Measurements from ENCODE around the gene TMEM150C.
"Not testable (repeated sequence)": the region's sequence is repeated elsewhere in the genome, so short reads cannot be mapped to it uniquely, and the experiment has no call there.

The TMEM150C gene

DNA sequence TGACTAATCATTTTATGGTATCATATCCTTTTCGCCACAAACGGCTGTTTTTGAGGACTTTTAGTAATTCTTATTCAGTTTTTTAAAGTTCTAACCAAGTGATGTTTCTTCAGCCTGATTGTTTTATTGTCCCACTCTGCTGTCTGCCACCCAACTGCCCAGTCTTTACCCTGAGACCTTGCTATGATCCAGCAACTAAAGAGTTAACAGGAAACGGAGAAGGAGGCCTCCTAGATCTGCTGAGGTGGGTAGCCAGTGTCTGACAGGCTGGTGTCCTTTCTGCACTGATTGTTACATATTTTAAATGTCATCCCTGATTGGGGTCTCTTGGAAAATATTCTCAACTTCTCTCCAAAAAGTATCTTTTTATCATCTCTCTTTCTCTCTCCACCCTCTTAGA, 7.9 kb upstream of the TMEM150C start:
- in situ Hi-C loops (cut with MboI; ENCODE audit: low sequenced_read_pairs), result no loop called here

DNA sequence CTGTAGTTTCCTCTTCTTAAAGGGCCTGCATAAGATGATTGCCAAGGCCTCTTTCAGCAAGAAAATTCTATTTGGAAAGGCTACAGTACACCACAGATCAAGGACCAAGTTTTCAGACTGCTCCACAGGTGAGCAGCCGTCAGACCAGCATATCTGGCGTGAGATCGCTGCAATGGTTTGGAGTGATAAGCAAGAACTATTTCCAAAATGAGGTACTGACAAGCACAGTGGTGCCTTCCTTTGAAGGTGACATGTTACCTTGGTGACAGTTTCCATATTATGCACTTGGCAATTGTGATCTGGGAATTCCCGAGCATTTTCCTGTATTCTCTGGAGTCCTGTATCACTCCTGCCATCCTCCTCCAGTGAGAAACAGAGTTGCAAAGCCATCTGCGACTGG, 7.3 kb upstream of the TMEM150C start:
- in situ Hi-C loops (cut with MboI; ENCODE audit: low sequenced_read_pairs), result no loop called here

DNA sequence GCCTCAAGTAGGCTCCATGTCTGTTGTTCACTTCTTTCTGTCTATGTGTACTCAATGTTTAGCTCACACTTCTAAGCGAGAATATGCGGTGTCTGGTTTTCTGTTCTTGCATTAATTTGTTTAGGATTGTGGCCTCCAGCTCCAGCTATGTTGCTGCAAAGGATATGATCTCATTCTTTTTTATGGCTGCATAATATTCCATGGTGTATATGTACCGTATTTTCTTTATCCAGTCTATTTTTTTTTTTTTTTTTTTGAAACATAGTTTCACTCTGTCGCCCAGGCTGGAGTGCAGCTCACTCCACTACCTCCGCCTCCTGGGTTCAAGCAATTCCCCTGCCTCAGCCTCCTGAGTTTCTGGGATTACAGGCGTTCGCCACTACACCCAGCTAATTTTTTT, 5.7 kb upstream of the TMEM150C start:
- in situ Hi-C loops (cut with MboI; ENCODE audit: low sequenced_read_pairs), result no loop called here

DNA sequence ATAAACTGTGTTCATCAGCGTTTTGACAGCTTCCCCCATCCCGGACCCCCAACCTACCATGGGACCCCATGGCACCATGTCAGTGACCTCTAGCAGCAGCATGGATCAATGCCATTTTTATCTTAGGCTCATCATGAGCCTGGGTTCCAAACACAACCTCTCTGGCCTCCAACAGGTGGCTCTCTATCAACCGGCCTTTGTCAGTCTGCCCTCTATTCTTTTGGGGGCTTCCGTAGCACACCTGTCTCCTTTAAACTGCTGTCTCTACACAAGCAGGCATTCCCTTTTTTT, 721 bp upstream of the TMEM150C start:
- in situ Hi-C loops (cut with MboI; ENCODE audit: low sequenced_read_pairs), result no loop called here

DNA sequence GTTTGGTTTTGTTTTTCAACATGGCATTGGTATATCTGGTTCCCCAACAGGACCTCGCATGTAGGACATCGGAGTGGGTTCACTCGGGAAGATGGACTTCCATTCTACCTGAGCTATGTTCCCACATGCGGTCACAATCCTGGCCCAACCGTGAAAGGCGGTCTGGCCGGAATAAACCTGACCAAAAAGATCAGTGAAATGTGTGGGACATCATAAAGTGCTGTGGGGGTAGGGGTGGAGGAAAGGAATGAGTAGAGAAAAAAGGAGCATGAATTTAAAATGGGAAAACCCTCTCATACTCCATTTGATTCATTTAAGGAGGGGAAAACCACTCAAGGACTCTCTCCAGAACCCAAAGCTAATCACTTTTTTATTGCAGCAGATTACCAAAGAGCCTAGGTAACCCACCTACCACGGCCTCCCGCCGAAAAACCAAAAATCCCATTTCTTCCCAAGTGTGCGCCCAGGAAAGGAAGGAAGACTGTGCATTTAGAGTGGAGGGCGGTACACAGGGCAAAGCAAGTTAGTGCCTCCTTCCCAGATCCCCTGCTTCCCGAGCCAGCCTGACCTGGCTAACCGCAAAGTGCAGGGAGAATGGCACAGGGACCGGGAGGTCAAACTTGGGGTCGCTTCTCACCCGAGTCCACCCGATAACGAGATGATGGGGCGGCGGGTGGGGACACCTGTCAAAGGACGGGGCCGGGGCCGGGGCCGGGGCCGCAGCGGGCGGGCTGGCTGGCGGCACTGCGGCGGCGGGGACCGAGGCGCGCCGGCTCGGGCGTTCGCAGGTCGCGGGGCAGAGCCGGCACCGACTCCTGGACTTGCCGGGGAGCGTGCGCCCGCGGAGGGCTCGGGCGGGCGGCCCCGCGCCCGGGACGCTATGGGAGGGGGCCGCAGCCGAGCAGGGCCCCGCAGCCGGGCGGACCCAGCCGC, 669 bp downstream of the TMEM150C start:
- in situ Hi-C loops (cut with MboI; ENCODE audit: low sequenced_read_pairs), result no loop called here

DNA sequence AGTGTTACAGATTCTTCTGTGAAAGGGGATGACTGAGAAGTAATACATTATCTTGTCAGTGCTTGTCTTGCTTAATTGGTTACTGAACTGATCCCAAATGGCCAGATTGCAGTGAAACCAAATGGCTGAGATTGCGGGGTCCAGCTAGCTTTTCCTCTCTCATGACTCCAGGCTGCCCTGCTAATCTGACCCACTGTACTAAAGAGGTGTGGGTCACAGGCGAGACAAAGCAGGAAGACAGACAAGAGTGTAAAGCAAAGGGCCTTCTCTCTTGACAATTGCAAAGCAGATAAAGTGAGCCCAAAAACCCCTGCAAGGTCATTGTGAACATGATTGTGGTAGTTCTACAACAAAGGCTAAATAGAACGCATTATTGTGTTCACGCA, 2.1 kb downstream of the TMEM150C start:
- in situ Hi-C loops (cut with MboI; ENCODE audit: low sequenced_read_pairs), result no loop called here

DNA sequence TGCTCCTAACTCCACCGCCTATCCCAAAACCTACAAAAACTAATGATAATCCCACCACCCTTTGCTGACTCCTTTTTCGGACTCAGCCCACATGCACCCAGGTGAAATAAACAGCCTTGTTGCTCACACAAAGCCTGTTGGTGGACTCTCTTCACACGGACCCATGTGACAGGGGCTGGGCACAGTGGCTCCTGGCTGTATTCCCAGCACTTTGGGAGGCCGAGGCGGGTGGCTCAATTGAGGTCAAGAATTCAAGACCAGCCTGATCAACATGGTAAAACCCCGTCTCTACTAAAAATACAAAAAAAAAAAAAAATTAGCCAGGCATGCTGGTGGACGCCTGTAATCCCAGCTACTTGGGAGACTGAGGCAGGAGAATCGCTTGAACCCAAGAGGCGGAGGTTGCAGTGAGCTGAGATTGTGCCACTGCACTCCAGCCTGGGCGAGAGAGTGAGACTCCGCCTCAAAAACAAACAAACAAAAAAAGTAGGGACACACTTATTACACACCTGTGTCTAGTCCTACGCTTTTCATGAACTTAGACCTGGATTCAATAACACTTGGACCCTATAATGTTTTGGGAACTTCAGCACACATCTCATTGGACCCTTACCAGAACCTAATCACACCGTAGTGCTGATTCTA, 2.6 kb downstream of the TMEM150C start:
- in situ Hi-C loops (cut with MboI; ENCODE audit: low sequenced_read_pairs), result not testable (repeated sequence)

DNA sequence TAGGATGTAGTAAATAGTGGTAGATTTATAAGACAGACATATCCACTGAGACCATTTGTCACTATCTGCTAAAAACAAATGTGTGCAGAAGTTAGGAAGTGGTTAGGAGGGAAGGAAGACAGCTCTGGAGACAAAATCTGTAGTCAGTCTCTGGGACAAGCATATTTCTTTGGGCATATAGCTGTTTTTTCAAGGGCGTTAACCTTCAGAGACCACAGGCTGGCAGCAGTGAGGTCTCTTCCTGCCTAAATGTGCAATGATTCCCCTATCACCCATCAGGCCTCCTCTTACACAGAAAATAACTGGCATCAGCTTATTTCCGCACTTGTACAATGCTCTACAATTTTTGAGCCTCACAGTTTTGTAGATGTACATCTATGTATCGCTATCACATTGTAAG, 6.5 kb downstream of the TMEM150C start:
- in situ Hi-C loops (cut with MboI; ENCODE audit: low sequenced_read_pairs), result no loop called here

DNA sequence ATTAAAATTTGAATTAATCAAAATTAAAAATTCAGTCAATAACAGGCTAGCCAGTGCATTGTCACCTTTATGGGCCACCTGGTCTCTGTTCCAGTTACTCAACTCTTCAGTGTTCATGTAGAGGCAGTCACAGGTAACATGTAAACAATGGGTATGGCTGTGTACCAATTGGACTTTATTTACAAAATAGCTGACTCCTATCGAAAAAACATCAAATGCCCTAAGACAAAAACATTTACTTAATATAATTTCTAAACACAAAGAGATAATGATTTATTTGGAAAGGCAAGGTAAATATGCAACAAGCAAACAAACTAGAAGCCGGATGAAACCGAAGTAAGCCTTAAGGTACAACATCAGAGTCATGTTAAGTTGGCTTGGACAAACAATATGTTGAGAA, 8.8 kb downstream of the TMEM150C start:
- in situ Hi-C loops (cut with MboI; ENCODE audit: low sequenced_read_pairs), result no loop called here

DNA sequence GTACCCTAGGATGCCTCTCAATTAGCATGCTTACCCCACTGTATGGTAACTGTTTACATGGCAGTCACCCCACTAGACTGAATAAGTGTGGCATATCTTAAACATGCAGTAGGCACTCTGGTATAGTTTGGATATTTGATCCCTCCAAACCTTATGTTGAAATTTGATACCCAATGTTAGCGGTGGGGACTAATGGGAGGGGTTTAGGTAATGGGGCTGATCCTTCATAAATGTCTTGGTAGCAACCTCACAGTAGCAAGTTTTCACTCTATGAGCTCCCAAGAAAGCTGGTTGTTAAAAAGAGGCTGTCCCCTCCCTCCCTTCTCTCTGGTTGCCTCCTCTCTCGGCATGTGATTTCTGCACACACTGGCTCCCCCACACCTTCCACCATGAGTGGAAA, 10.1 kb downstream of the TMEM150C start:
- in situ Hi-C loops (cut with MboI; ENCODE audit: low sequenced_read_pairs), result no loop called here

DNA sequence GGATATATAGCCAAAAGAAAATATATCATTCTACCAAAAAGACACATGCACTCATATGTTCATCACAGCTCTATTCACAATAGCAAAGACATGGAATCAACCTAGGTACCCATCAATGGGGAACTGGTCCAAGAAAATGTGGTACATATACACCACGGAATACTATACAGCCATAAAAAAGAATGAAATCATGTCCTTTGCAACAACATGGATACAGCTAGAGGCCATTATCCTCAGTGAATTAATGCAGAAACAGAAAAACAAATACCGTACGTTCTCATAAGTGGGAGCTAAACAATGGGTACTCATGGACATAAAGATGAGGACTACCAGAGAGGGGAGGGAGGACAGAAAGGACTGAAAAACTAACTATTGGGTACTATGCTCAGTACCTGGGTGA, 13.9 kb downstream of the TMEM150C start:
- in situ Hi-C loops (cut with MboI; ENCODE audit: low sequenced_read_pairs), result not testable (repeated sequence)

DNA sequence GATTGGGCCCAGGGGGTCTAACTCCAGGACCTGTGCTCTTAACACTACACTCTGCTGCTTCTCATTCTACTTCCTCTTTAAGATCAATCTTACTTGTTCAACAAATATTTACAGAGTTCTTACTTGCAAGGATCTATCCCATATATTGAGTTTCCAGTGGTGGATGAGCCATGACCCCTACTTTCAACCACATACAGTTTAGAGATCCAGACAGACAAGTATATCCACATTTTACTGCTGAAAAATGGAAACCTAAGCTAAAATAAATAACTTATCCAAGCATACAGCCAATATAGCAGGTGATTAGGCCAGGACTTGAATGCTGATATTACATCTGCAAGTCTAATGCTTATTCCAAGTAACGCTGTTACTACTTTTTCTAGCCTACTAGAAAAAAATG, 18.7 kb downstream of the TMEM150C start:
- in situ Hi-C loops (cut with MboI; ENCODE audit: low sequenced_read_pairs), result no loop called here

DNA sequence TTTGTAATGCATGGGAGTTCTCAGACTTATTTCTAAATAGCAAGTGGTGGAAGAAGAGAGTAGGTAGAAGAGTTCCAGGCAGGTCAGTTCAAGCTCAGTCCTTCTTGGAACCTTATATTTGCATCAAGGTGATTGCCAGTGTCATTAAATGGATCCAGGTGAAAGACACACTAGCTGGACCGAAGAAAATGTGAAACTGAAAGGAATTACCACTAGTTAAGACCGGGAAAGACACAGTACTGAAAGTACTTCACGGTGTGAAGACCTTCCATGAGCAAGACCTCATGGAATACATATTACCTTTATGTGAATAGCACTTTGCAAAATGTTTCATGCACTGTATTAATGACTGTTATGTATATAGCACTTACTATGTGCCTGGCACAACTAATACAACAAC, 19.1 kb downstream of the TMEM150C start:
- in situ Hi-C loops (cut with MboI; ENCODE audit: low sequenced_read_pairs), result no loop called here

DNA sequence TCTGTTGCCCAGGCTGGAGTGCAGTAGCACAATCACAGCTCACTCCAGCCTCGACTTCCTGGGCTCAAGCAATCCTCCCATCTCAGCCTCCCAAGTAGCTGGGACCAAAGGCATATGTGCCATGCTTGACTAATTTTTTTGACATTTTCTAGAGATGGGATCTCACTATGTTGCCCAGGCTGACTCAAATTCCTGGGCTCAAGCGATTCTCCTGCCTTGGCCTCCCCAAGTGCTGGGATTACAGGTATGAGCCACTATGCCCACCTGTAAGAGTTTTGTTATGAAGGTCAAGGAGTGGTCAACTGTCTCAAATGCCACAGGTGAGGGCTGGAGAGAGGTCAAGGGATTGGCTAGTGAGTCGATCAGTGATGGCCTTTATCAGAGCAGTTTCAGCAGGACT, 32.5 kb downstream of the TMEM150C start:
- in situ Hi-C loops (cut with MboI; ENCODE audit: low sequenced_read_pairs), result no loop called here

DNA sequence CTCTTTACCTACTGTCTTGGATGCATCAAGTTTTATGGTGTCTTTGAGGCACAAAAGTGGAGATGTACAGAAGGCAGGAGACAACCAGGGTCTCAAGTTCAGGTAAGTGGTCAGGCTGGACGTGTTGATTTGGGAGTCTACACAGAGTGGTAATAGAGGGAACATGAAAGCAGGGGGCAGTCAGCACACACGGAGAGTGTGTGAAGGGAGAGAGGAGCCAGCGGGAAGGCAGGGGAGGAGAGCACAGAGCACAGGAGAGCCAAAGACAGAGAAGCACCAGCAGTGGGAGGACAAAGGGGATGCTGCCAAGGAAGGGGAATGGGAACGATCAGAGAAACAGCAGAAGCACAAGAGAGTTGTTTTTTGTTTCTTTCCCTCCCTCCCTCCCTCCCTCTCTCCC, 32.9 kb downstream of the TMEM150C start:
- in situ Hi-C loops (cut with MboI; ENCODE audit: low sequenced_read_pairs), result no loop called here

DNA sequence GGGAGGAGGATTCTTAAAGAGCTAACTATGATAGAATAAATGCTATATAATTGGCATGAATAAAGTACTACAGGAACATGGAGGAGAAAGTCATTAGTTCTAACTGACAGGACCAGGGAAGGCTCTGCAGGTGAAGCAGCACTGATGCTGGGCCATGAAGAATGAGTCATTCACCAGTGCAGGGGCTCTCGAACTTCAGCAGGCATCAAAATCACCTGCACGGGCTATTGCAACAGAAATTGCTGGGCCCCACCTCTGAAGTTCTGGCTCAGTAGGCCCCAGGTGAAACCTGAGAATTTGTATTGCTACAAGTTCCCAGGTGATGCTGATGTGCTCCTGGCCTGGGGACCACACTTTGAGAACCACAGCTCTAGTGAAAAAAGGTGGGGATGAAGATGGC, 33.7 kb downstream of the TMEM150C start:
- in situ Hi-C loops (cut with MboI; ENCODE audit: low sequenced_read_pairs), result no loop called here

DNA sequence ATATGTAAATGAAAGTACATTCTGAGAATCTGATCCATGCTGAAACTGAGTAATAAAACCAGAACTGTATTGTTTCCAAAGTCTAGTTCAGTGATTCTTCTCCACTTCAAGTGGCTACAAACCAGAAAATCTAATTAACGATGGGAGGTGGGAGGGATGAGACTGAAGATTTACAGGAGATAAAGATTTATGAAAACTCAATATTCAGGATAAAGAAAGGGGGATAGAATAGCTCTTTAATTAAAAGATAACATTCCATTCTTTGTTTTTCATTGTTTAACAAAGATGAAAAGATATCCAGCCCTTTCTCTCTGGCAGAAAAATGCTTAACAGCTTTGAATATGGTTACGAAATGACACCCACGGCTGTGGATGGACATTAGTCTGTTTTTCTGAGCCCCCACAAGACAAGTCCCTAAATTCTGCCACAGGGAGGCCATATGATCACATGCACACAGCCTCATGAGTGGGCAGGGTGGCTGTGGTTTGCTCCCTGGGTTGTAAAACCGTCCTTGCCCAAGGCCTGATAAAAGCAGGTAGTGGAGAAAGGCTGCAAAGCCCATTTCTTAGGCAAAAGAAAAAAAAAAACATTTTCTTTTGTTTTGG, 36.4 kb downstream of the TMEM150C start:
- in situ Hi-C loops (cut with MboI; ENCODE audit: low sequenced_read_pairs), result no loop called here

DNA sequence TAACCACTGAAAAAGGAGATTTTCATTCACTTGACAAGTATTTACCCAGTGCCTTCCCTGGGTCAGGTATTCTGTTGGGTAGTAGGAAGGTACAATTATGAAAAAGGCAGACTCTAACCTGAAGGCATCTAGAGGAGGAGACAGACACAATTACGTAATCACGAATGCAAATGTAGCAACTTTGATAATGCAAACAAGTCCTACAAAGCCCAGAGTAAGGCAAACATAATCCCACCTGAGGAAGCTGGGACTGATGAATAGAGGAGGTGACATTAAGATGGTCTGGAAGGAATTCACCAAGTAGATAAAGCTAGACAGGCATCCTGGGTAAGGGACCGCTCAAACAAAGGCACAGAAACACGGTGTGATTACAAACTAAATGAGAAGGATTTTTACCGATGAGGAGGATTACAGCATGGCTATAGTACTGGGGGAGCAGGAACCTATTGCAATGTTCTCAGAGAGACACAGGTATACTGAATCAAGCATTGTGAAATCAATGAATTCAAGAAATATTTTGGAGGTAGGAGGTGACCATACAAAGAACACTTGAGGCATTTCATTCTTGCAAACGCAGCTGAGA, 37.1 kb downstream of the TMEM150C start:
- in situ Hi-C loops (cut with MboI; ENCODE audit: low sequenced_read_pairs), result no loop called here

DNA sequence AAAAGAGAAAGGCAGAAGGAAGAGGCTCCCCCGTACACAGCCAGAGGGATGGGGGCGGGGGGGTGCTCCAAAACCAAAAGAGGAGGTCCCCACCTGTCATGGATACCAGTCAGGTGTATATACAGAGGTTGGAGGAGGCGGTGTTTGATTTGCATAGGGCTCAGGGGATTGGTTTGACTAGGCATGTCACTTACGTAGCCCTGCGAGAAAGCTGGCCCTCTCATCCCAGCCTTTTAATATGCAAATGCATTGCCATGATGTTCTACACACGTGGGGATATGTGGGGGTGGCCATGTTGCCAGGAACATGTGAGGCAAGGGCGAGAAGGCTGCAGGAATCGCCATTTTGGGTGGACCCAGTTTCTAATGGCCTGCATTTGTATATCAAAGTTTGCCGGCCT, 38.6 kb downstream of the TMEM150C start:
- in situ Hi-C loops (cut with MboI; ENCODE audit: low sequenced_read_pairs), result no loop called here

DNA sequence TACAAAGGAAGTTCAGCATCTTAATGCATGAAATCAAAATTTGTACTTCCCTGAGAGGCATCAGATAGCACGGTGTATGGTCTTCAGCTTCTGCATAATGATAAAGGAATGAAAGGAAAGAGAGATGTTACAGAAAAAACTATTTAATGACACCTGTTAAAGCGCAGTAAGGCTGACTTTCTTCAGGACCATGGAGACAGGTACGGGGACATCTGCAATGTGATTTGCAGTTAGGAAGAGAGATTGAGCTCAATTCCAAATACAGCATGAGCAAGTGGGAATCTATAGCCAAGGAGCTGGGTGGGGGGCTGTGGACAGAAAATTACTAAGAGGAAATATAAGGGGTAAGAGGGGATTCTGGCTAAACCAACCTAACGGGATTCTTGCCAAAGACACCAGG, 39.3 kb downstream of the TMEM150C start:
- in situ Hi-C loops (cut with MboI; ENCODE audit: low sequenced_read_pairs), result no loop called here

DNA sequence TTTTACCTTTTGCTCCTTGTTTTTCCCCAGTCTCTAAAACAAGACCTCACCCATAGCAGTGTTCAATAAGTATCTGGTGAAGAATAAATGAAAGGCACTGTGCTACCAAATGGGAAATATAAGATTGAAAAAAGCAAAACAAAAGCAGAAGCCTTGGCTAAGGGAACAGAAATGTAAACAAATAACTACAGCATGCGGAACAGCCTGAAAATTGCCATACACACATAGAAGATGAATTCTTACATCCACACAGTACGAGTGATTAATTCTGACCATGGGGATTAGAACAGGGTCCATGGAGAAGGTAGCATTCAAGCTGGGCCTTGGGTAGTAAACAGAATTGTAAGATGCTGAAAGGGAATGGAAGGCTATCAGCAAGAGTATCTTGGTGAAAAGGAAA, 40.5 kb downstream of the TMEM150C start:
- in situ Hi-C loops (cut with MboI; ENCODE audit: low sequenced_read_pairs), result no loop called here

DNA sequence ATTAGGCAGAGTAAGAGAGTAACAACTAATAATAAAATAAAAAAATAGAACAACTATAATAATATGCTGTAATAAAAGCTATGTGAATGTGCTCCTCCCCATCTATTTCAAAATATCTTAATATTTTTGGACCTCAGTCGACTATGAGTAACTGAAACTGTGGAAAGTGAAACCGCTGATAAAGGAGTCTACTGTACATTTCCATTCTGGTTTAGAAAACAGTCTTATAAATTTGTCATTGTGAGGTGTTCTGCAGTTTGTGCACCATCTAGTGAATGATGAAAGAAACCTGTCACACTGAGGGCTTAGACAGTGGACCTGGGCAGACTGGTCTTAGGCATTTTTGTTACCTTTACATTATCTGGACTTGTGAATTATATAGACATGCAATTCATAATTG, 42.0 kb downstream of the TMEM150C start:
- in situ Hi-C loops (cut with MboI; ENCODE audit: low sequenced_read_pairs), result no loop called here
